Mammary epithelial cell (primary cell): ENCODE results near the gene WFIKKN2.

Experiments used
- CTCF ChIP-seq, 2 donors: IDR thresholded peaks in 1 of 2; conservative IDR thresholded peaks in 1 of 2; 2 replicates each; pipeline ENCODE4 v1.5.1; 2011 to 2012; ENCODE audit warnings: inconsistent platforms in 2 of 2, low read length in 2 of 2, mild to moderate bottlenecking in 2 of 2, control low read depth in 1 of 2, low read depth in 1 of 2; ENCODE audit not compliant: insufficient read depth in 1 of 2; ENCODE audit errors: extremely low read depth in 1 of 2
- EZH2 ChIP-seq: IDR thresholded peaks from 2 replicates; pipeline ENCODE4 v1.6.1; 2012; ENCODE audit warnings: low read length, inconsistent platforms, borderline replicate concordance

GRCh38 chr17:50868602-50869001, 33.2 kb downstream of the WFIKKN2 start:
- TF ChIP-seq CTCF (conservative IDR thresholded peaks at IDR 0.05 in 1 of 2, IDR thresholded peaks at IDR 0.05 in 1 of 2; ENCODE audit: extremely low read depth in 1 of 2, insufficient read depth in 1 of 2, low read depth in 1 of 2, low read length in 2 of 2): no peak
- TF ChIP-seq EZH2: no peak
